HEK293 (cell line): Measurements from ENCODE around the gene RRAS.

Experiments
- HIC1 ChIP-seq: fragments of 450-650 bp; formaldehyde crosslinking; IDR thresholded peaks from 2 replicates; pipeline ENCODE4 v1.5.1; 2016; ENCODE audit warnings: missing biosample characterization, missing genetic modification characterization
- PRDM10 ChIP-seq: fragments of 450-650 bp; formaldehyde crosslinking; IDR thresholded peaks from 2 replicates; pipeline ENCODE4 v1.5.1; 2016; ENCODE audit warnings: missing biosample characterization, missing genetic modification characterization
- PRDM6 ChIP-seq: fragments of 450-650 bp; formaldehyde crosslinking; IDR thresholded peaks from 2 replicates; pipeline ENCODE4 v1.5.1; 2017; ENCODE audit warnings: missing biosample characterization, missing genetic modification characterization
- ZBTB10 ChIP-seq: fragments of 450-650 bp; formaldehyde crosslinking; IDR thresholded peaks from 2 replicates; pipeline ENCODE4 v1.5.1; 2016; ENCODE audit warnings: missing biosample characterization, missing genetic modification characterization
- ZNF2 ChIP-seq: fragments of 450-650 bp; formaldehyde crosslinking; IDR thresholded peaks from 2 replicates; pipeline ENCODE4 v1.5.1; 2016; ENCODE audit warnings: missing biosample characterization, missing genetic modification characterization
- ZNF202 ChIP-seq: fragments of 450-650 bp; formaldehyde crosslinking; IDR thresholded peaks from 2 replicates; pipeline ENCODE4 v1.5.1; 2016; ENCODE audit warnings: missing biosample characterization, missing genetic modification characterization, borderline replicate concordance
- ZNF266 ChIP-seq: fragments of 450-650 bp; formaldehyde crosslinking; IDR thresholded peaks from 2 replicates; pipeline ENCODE4 v1.5.1; 2016; ENCODE audit warnings: missing biosample characterization, missing genetic modification characterization, low read depth
- ZNF280C ChIP-seq: fragments of 450-650 bp; formaldehyde crosslinking; IDR thresholded peaks from 2 replicates; pipeline ENCODE4 v1.5.1; 2016; ENCODE audit warnings: missing biosample characterization, missing genetic modification characterization
- ZNF362 ChIP-seq: fragments of 450-650 bp; formaldehyde crosslinking; IDR thresholded peaks from 2 replicates; pipeline ENCODE4 v1.5.1; 2016; ENCODE audit warnings: missing biosample characterization, missing genetic modification characterization
- ZNF398 ChIP-seq: fragments of 450-650 bp; formaldehyde crosslinking; IDR thresholded peaks from 2 replicates; pipeline ENCODE4 v1.5.1; 2017; ENCODE audit warnings: missing biosample characterization, missing genetic modification characterization
- ZNF416 ChIP-seq: fragments of 450-650 bp; formaldehyde crosslinking; IDR thresholded peaks from 2 replicates; pipeline ENCODE4 v1.5.1; 2016; ENCODE audit warnings: missing biosample characterization, missing genetic modification characterization
- ZNF514 ChIP-seq: fragments of 450-650 bp; formaldehyde crosslinking; IDR thresholded peaks from 2 replicates; pipeline ENCODE4 v1.5.1; 2016; ENCODE audit warnings: missing biosample characterization, missing genetic modification characterization
- ZSCAN16 ChIP-seq: fragments of 450-650 bp; formaldehyde crosslinking; IDR thresholded peaks from 2 replicates; pipeline ENCODE4 v1.5.1; 2016; ENCODE audit warnings: missing biosample characterization, missing genetic modification characterization
- TF ChIP-seq, protein P1 (sequence below): fragments of 450-650 bp; formaldehyde crosslinking; IDR thresholded peaks from 2 replicates; pipeline ENCODE4 v1.5.1; 2016; ENCODE audit warnings: missing biosample characterization, missing genetic modification characterization
- TF ChIP-seq, protein P2 (sequence below): fragments of 450-650 bp; formaldehyde crosslinking; conservative IDR thresholded peaks from 2 replicates; pipeline ENCODE4 v1.5.1; 2016; ENCODE audit warnings: low read depth, missing biosample characterization, missing genetic modification characterization

Gene RRAS

GRCh38 chr19:49679771-49680413 is 39.9 kb upstream of the RRAS start (continued):
- TF ChIP-seq, protein P1, sequence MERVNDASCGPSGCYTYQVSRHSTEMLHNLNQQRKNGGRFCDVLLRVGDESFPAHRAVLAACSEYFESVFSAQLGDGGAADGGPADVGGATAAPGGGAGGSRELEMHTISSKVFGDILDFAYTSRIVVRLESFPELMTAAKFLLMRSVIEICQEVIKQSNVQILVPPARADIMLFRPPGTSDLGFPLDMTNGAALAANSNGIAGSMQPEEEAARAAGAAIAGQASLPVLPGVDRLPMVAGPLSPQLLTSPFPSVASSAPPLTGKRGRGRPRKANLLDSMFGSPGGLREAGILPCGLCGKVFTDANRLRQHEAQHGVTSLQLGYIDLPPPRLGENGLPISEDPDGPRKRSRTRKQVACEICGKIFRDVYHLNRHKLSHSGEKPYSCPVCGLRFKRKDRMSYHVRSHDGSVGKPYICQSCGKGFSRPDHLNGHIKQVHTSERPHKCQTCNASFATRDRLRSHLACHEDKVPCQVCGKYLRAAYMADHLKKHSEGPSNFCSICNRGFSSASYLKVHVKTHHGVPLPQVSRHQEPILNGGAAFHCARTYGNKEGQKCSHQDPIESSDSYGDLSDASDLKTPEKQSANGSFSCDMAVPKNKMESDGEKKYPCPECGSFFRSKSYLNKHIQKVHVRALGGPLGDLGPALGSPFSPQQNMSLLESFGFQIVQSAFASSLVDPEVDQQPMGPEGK (tag by site-specific recombination), result peak; percentile 71
- TF ChIP-seq ZNF2 (tag by site-specific recombination) (no peak), ZNF280C (no peak), HIC1 (no peak), ZNF266 (tag by site-specific recombination) (no peak), ZBTB10 (tag by site-specific recombination) (peak; percentile 93), ZNF202 (tag by site-specific recombination) (no peak), ZNF416 (tag by site-specific recombination) (no peak), ZSCAN16 (tag by site-specific recombination) (no peak), PRDM10 (tag by site-specific recombination) (no peak), ZNF398 (tag by site-specific recombination) (peak; percentile 34; the same call in 1 of the 2 replicates), ZNF514 (tag by site-specific recombination) (no peak), ZNF362 (tag by site-specific recombination) (no peak), PRDM6 (tag by site-specific recombination) (no peak)
- TF ChIP-seq, protein P2, sequence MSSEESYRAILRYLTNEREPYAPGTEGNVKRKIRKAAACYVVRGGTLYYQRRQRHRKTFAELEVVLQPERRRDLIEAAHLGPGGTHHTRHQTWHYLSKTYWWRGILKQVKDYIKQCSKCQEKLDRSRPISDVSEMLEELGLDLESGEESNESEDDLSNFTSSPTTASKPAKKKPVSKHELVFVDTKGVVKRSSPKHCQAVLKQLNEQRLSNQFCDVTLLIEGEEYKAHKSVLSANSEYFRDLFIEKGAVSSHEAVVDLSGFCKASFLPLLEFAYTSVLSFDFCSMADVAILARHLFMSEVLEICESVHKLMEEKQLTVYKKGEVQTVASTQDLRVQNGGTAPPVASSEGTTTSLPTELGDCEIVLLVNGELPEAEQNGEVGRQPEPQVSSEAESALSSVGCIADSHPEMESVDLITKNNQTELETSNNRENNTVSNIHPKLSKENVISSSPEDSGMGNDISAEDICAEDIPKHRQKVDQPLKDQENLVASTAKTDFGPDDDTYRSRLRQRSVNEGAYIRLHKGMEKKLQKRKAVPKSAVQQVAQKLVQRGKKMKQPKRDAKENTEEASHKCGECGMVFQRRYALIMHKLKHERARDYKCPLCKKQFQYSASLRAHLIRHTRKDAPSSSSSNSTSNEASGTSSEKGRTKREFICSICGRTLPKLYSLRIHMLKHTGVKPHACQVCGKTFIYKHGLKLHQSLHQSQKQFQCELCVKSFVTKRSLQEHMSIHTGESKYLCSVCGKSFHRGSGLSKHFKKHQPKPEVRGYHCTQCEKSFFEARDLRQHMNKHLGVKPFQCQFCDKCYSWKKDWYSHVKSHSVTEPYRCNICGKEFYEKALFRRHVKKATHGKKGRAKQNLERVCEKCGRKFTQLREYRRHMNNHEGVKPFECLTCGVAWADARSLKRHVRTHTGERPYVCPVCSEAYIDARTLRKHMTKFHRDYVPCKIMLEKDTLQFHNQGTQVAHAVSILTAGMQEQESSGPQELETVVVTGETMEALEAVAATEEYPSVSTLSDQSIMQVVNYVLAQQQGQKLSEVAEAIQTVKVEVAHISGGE (tag by site-specific recombination), result 0 out of 2 replicates have a peak, but pooled peaks have one; percentile 11
